CD14-positive monocyte (primary cell): ENCODE measurements around the gene STPG1. TPM values are rescaled to one million over a fixed set of nuclear protein-coding genes. Genes with fewer than 3 reads are reported as not detected.

Source experiments
- DNase-seq, 3 donors: peaks; one replicate each; pipeline ENCODE4 v3.0.0-alpha.2; 2011 to 2022
- H2AFZ ChIP-seq: 2 replicates; pipeline ENCODE4 v1.6.0; 2012; ENCODE audit warnings: mild to moderate bottlenecking, low read depth, low read length, inconsistent platforms; ENCODE audit not compliant: insufficient read depth, poor library complexity, severe bottlenecking
- H3K27ac ChIP-seq, 2 donors: 1 replicate in 1 of 2; 2 replicates in 1 of 2; pipeline ENCODE4 v1.5.1; 2012 to 2013; ENCODE audit warnings: low read length in 2 of 2, control low read depth in 1 of 2, inconsistent platforms in 1 of 2, low read depth in 1 of 2, mild to moderate bottlenecking in 1 of 2
- H3K27me3 ChIP-seq, 2 donors: one replicate each; pipeline versions ENCODE4 v1.6.0 to v1.6.1; 2011 to 2013; ENCODE audit warnings: low read length in 2 of 2; ENCODE audit not compliant: control insufficient read depth in 2 of 2, insufficient read depth in 2 of 2
- H3K36me3 ChIP-seq, 2 donors: replicated peaks in 1 of 2; 1 replicate in 1 of 2; 2 replicates in 1 of 2; pipeline versions ENCODE4 v1.5.1 to v1.6.1; 2012 to 2013; ENCODE audit warnings: low read length in 2 of 2, control low read depth in 1 of 2, inconsistent platforms in 1 of 2, mild to moderate bottlenecking in 1 of 2; ENCODE audit not compliant: insufficient read depth in 2 of 2, control insufficient read depth in 1 of 2
- H3K4me1 ChIP-seq, 2 donors: 1 replicate in 1 of 2; 2 replicates in 1 of 2; pipeline versions ENCODE4 v1.5.1 to v1.6.1; 2012 to 2013; ENCODE audit warnings: low read length in 2 of 2, control low read depth in 1 of 2, inconsistent platforms in 1 of 2, mild to moderate bottlenecking in 1 of 2, moderate library complexity in 1 of 2; ENCODE audit not compliant: insufficient read depth in 2 of 2, control insufficient read depth in 1 of 2
- H3K4me2 ChIP-seq: replicated peaks from 2 replicates; pipeline ENCODE3; 2012; ENCODE audit warnings: low read length, moderate library complexity, mild to moderate bottlenecking; ENCODE audit not compliant: poor library complexity, severe bottlenecking; ENCODE audit errors: extremely low read depth
- H3K4me3 ChIP-seq, 3 experiments: fragments of 200-600 bp in 1 of 3; sonication (generic) in 1 of 3; replicated peaks in 1 of 3; 1 replicate in 2 of 3; 2 replicates in 1 of 3; pipeline ENCODE4 v1.5.1; 2011 to 2013; ENCODE audit warnings: low read length in 3 of 3, mild to moderate bottlenecking in 3 of 3, control low read depth in 2 of 3, low read depth in 2 of 3, inconsistent platforms in 1 of 3, moderate library complexity in 1 of 3
- H3K79me2 ChIP-seq: 2 replicates; pipeline ENCODE4 v1.6.0; 2012; ENCODE audit warnings: mild to moderate bottlenecking, control low read depth, inconsistent platforms, low read length, moderate library complexity; ENCODE audit not compliant: insufficient read depth
- H3K9ac ChIP-seq: 2 replicates; pipeline ENCODE4 v1.6.0; 2017; ENCODE audit warnings: low read length, mild to moderate bottlenecking; ENCODE audit not compliant: insufficient read depth, poor library complexity, severe bottlenecking
- H3K9me3 ChIP-seq, 2 donors: replicated peaks in 1 of 2; 1 replicate in 1 of 2; 2 replicates in 1 of 2; pipeline versions ENCODE4 v1.5.1 to v1.6.1; 2012 to 2013; ENCODE audit warnings: low read length in 2 of 2, control low read depth in 1 of 2; ENCODE audit not compliant: control insufficient read depth in 1 of 2, insufficient read depth in 1 of 2
- H4K20me1 ChIP-seq: 2 replicates; pipeline ENCODE4 v1.6.0; 2012; ENCODE audit warnings: mild to moderate bottlenecking, low read length, control low read depth, moderate library complexity; ENCODE audit not compliant: insufficient read depth
- H3K27ac Mint-ChIP-seq, 7 donors: one replicate each; pipeline ENCODE4 v1.8.0; 2020; ENCODE audit warnings: mild to moderate bottlenecking in 7 of 7, mixed read lengths in 7 of 7, moderate library complexity in 6 of 7, inconsistent platforms in 2 of 7
- H3K27me3 Mint-ChIP-seq, 3 donors: one replicate each; pipeline ENCODE4 v1.8.0; 2021 to 2022; ENCODE audit warnings: low read depth in 3 of 3, mild to moderate bottlenecking in 3 of 3, mixed read lengths in 3 of 3, moderate library complexity in 3 of 3, inconsistent platforms in 1 of 3
- H3K36me3 Mint-ChIP-seq, 2 donors: one replicate each; pipeline ENCODE4 v1.8.0; 2020; ENCODE audit warnings: mixed read lengths in 2 of 2, inconsistent platforms in 1 of 2, mild to moderate bottlenecking in 1 of 2
- H3K4me1 Mint-ChIP-seq: one replicate; pipeline ENCODE4 v1.8.0; 2020; ENCODE audit warnings: mild to moderate bottlenecking, mixed read lengths
- H3K4me3 Mint-ChIP-seq, 2 donors: one replicate each; pipeline ENCODE4 v1.8.0; 2020; ENCODE audit warnings: mild to moderate bottlenecking in 2 of 2, mixed read lengths in 2 of 2, moderate library complexity in 1 of 2
- H3K9me3 Mint-ChIP-seq, 7 donors: one replicate each; pipeline ENCODE4 v1.8.0; 2020 to 2022; ENCODE audit warnings: mixed read lengths in 7 of 7, mild to moderate bottlenecking in 6 of 7, moderate library complexity in 6 of 7, inconsistent platforms in 2 of 7
- CTCF ChIP-seq: fragments of 200-600 bp; IDR thresholded peaks from one replicate; pipeline ENCODE4 v1.8.0; 2022; ENCODE audit warnings: antibody characterized with exemption, mild to moderate bottlenecking
- WGBS: methylation state at CpG from one replicate; pipeline ENCODE4 v1.1.5; 2013; ENCODE audit warnings: missing lambda C conversion rate; ENCODE audit not compliant: insufficient coverage; 5-methylcytosine and 5-hydroxymethylcytosine counted together
- intact Hi-C, 2 donors: fragments of 100-400 bp; cut with micrococcal nuclease; formaldehyde crosslinking; loops; one replicate each; pipeline versions ENCODE4 v1.15.0 to v1.15.1; 2023
- polyA plus RNA-seq, 3 donors: library from polyadenylated mRNA; depleted of rRNA in 1 of 3; unstranded in 2 of 3; stranded (reverse) in 1 of 3; fragments of 300-500 nt in 2 of 3; fragments of >200 nt in 1 of 3; fragmentation: Illumina TruSeq in 2 of 3; gene quantifications; 1 replicate in 2 of 3; 2 replicates in 1 of 3; pipeline ENCODE4 v1.2.3, GENCODE V29; 2012 to 2021

Gene STPG1
- polyA plus RNA-seq, 3 donors: 0.57 to 0.85 (median 0.60) TPM

GRCh38 chr1:24406788-24407187 is 6.8 kb downstream of the STPG1 start:
- H3K4me3 Mint-ChIP-seq: no peak overlapping the region
- Histone ChIP-seq H3K4me3 (no peak overlapping the region), H3K79me2 (no peaks in the 10 kb centered on the region), H3K4me2 (no peak overlapping the region), H4K20me1 (no peaks in the 10 kb centered on the region), H3K36me3 (no peaks in the 10 kb centered on the region), H3K9me3 (no peaks in the 10 kb centered on the region), H2AFZ (no peak overlapping the region), H3K27me3 (no peaks in the 10 kb centered on the region), H3K9ac (no peak overlapping the region), H3K4me1 (peaks cover 0 to 5% of the 10 kb centered on the region in 2 donors), H3K27ac (no peak overlapping the region)
- H3K9me3 Mint-ChIP-seq: peaks cover 0 to 11% (median 1%) of the 10 kb centered on the region in 7 donors
- intact Hi-C loops: no loop called here
- no peak for TF ChIP-seq CTCF
- H3K27ac Mint-ChIP-seq: peak overlapping the region in 1 of 7 donors; percentile 3
- H3K27me3 Mint-ChIP-seq: peaks cover 0 to 3% (median 0%) of the 10 kb centered on the region in 3 donors
- no peaks in the 10 kb centered on the region for H3K36me3 Mint-ChIP-seq
- WGBS: no CpG with 5 or more reads among the region's 1 CpG
- no peak for DNase-seq
- H3K4me1 Mint-ChIP-seq: peaks cover 10% of the 10 kb centered on the region

- H3K4me2 ChIP-seq: no peak overlapping the region
- Mint-ChIP-seq H3K9me3 (peaks cover 0 to 11% (median 1%) of the 10 kb centered on the region in 7 donors), H3K4me1 (peaks cover 3% of the 10 kb centered on the region), H3K4me3 (no peak overlapping the region), H3K27me3 (peaks cover 0 to 3% (median 0%) of the 10 kb centered on the region in 3 donors), H3K27ac (no peak overlapping the region), H3K36me3 (peaks cover 10 to 14% of the 10 kb centered on the region in 2 donors)
- no peak overlapping the region for H3K9ac ChIP-seq
- H4K20me1 ChIP-seq: no peaks in the 10 kb centered on the region
- H3K27ac ChIP-seq: no peak overlapping the region
- no peaks in the 10 kb centered on the region for H3K27me3 ChIP-seq
- no CpG with 5 or more reads among the region's 4 CpGs for WGBS
- no peak for TF ChIP-seq CTCF
- H3K4me3 ChIP-seq: no peak overlapping the region
- no peak for DNase-seq
- H3K79me2 ChIP-seq: no peaks in the 10 kb centered on the region
- intact Hi-C loops: no loop called here
- no peak overlapping the region for H2AFZ ChIP-seq
- H3K4me1 ChIP-seq: no peaks in the 10 kb centered on the region
- no peaks in the 10 kb centered on the region for H3K9me3 ChIP-seq
- H3K36me3 ChIP-seq: no peaks in the 10 kb centered on the region
Observed at GRCh38 chr1:24403806-24404205, 9.8 kb downstream of the STPG1 start.
